AG20443 (cell line): ENCODE results near the gene PHF21B.
"Not testable (repeated sequence)": the region's sequence is repeated elsewhere in the genome, so short reads cannot be mapped to it uniquely, and the experiment has no call there.

ENCODE experiments used
- DNase-seq: peaks from one replicate; pipeline ENCODE4 v3.0.0; 2012; ENCODE audit warnings: low spot score, mixed read lengths

PHF21B gene

DNA sequence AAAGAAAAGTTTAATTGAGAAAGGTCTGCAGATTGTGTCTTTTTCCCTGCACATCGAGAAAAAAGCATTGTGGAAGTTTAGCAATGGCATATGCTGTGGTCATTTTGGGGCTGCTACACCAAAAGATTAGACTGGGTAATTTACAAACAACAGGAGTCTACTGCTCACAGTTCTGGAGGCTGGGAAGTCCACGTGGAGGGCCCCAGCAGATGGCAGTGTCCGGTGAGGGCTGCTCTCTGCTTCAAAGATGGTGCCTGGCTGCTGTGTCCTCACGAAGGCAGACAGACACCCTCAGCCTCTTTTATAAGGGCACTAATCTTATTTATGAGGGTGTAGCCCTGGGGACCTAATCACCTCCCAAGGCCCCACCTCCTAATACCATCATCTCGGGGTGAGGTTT lies 21.1 kb downstream of the PHF21B start:
- no peak for DNase-seq

- no peak for DNase-seq
Measured at GRCh38 chr22:44986926-44987325, 22.9 kb downstream of the PHF21B start.

DNA sequence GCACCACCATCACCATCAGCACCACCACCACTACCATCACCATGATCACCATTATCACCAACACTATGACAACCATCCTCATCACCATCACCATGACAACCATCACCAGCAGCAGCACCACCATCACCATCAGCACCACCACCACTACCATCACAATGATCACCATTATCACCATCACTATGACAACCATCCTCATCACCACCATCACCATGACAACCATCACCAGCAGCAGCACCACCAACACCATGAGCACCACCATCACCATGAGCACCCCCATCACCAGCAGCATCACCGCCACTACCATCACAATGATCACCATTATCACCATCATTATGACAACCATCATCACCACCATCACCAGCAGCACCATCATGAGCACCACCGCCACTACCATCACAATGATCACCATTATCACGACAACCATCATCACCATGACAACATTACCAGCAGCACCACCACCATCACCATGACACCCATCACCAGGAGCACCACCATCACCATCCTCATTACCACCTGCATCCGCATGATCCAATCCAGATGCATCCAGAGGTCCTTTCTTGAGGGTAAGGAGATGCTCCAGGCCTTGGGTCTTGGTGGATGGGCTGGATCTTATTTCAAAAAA lies 23.8 kb downstream of the PHF21B start:
- no peak for DNase-seq

GRCh38 chr22:44983878-44984482 lies 25.8 kb downstream of the PHF21B start:
- no peak for DNase-seq

DNA sequence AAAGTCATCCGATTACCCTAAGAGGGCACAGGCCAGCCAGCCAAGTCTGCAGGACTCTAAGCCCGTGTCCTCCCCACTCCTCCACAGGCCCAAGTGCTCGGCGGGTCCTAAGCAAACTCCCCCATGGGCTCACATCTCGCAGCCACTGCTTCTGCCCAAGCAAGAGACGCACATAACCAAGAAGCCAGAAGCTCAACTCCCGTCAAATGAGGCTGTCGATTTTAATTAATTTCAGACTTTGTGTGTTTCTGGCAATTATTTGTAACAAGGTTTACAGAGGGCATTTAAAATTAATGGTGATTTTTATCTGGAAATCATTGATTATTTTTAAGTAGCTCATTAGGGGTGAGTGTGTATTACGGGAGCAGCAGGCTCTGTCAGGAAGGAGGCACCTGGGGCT lies 27.4 kb downstream of the PHF21B start:
- DNase-seq: no peak

- no peak for DNase-seq
Measured at GRCh38 chr22:44981857-44982256, 27.9 kb downstream of the PHF21B start.

- DNase-seq: no peak
Measured at GRCh38 chr22:44979154-44979553, 30.7 kb downstream of the PHF21B start.

DNA sequence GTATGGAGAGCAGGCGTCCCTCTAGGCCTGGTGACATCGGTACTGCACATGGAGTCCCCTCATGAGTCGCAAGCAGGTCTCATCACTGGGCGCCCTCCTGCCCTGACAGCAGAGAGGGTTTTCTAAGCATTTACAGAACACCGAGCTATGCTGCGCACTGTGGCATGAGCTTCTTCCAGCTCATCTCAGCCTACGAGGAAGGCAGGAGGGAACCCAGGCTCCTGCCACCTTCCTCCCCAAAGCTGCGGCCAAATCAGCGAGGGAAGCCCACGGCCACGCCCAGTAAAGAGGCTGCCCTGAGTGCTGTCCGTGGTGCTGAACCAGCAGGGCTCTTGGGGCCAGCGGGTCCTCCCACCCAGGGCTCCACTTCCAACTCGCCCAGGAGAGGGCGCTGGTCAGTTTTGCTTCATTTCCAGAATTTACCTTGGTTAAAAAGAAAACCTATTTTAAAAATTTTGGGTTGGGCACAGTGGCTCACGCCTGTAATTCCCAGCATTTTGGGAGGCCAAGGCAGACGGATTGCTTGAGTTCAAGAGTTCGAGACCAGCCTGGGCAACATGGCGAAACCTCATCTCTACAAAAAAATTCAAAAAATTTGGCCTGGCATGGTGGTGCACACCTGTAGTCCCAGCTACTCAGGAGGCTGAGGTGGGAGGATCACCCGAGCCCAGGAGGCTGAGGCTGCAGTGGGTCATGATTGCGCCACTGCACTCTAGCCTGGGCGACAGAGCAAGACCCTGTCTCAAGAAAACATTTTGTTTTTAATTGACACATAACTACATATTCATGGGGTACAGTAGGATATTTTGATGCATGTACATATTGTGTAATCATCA lies 34.2 kb downstream of the PHF21B start:
- DNase-seq: peak; percentile 95

- DNase-seq: no peak
Measured at GRCh38 chr22:44974454-44974853, 35.4 kb downstream of the PHF21B start.

- DNase-seq: no peak
Measured at GRCh38 chr22:44973829-44974228, 36.0 kb downstream of the PHF21B start.

GRCh38 chr22:44972363-44973083 lies 37.3 kb downstream of the PHF21B start:
- DNase-seq: no peak

DNA sequence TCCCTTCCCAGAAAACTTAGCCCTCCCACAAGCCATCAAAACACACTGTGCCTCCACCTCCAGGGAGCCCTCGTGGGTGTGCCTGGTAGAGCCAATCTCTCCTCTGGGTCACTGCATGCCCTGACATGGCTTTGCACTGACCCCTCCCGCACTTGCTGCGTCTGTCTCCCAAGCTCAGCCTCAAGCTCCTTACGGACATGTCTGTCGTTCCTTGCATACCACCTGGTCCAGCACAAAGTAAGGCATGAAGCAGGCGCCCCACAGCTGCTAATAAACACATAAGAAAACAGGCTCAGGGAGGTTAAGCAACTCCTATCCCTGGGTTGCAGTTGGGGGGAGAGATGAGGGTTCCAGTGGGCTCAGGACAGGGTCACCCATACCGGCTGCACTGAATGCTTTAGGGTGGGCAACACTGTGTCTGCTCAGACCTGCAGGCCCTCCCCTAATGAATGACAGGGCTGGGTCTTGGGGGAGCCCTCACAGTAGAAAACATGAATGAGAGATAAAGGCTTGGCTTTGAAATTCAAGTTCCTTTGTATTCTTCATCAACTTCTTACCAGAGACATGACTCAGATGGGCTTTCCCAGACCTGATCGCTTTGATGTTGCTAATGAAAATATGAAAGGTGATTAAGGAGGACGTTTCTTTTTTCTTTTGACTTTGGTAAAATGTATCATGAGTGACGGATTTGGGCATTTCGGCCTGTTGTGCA lies 38.0 kb downstream of the PHF21B start:
- no peak for DNase-seq

DNA sequence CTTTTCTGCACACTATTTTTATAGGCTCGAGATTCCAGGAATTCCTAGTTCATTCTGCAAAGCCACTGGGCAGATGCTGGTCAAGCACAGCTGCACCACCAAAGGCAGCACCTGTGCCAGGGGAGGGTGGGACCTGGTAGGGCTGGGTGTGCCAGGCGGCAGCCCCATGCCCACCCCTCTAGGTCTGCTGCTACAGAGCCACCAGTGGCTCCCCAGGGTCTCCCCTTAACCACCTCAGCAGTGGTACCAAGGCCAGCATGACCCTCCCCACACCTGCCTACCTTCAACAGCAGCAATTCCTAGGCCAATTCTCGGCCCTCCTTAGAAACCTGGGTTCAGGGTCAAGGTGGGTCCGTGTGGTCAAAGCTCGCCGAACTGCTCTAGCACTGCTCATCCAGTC lies 39.5 kb downstream of the PHF21B start:
- DNase-seq: no peak

- DNase-seq: no peak
Measured at GRCh38 chr22:44969817-44970216, 40.0 kb downstream of the PHF21B start.

- DNase-seq: no peak
Measured at GRCh38 chr22:44968736-44969135, 41.1 kb downstream of the PHF21B start.

DNA sequence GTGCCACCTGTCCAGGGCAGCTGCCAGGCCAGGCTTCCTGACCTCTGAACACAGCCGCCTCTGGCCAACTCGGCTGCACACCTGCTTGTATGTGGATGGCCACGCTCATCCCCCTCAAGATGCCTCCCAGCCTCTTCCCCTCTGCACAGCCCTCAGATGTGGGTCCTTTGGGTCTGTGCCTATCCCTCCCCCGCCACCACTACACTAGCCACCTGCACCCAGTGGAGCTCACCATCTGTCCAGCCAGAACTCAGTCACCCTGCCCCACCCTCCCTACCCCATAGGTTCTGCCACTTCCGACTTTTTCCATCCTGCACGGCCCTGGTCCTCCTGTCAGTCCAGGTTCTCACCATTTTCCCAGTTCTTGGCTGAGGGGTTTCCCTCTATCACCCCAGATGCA lies 44.6 kb downstream of the PHF21B start:
- DNase-seq: no peak

GRCh38 chr22:44964722-44965078 lies 45.1 kb downstream of the PHF21B start:
- DNase-seq: no peak

GRCh38 chr22:44963832-44964721 lies 45.7 kb downstream of the PHF21B start:
- DNase-seq: no peak

- DNase-seq: no peak
Measured at GRCh38 chr22:44962741-44963454, 46.9 kb downstream of the PHF21B start.

DNA sequence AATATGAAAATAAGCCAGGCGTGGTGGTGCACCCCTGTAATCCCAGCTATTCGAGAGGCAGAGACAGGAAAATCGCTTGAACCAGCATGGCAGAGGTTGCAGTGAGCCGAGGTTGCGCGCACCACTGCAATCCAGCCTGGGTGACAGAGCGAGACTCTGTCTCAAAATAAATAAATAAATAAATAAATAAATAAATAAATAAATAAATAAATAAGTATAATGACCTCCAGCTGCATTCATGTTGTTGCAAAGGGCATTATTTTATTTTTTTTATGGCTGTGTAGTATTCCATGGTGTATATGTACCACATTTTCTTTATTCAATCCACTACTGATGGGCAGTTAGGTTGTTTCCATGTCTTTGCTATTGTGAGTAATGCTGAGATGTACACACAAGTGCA lies 48.1 kb downstream of the PHF21B start:
- DNase-seq: not testable (repeated sequence)
